GM23338 (cell line): ENCODE measurements around the gene BCAS3.

Experiments
- CREB1 ChIP-seq: fragments of 250-450 bp; sonication (Bioruptor Pico); IDR thresholded peaks from 2 replicates; pipeline ENCODE4 v1.5.0; 2020; ENCODE audit warnings: low read depth, mild to moderate bottlenecking, moderate library complexity
- CTCF ChIP-seq, 2 experiments: fragments of 200-600 bp in 1 of 2; sonication (generic) in 1 of 2; conservative IDR thresholded peaks; 2 replicates each; pipeline versions ENCODE4 v1.5.1 to v1.6.1; 2016 to 2017; ENCODE audit warnings: antibody characterized with exemption in 2 of 2, low read depth in 2 of 2, mild to moderate bottlenecking in 2 of 2, moderate library complexity in 1 of 2
- EZH2 ChIP-seq: fragments of 200-600 bp; sonication (generic); IDR thresholded peaks from one replicate; pipeline ENCODE4 v1.8.0; 2017; ENCODE audit warnings: antibody characterized with exemption, mild to moderate bottlenecking, low read depth; ENCODE audit not compliant: unreplicated experiment
- EZH2phosphoT487 ChIP-seq: fragments of 200-600 bp; sonication (generic); IDR thresholded peaks from one replicate; pipeline ENCODE4 v1.8.1; 2018; ENCODE audit warnings: antibody characterized with exemption; ENCODE audit not compliant: unreplicated experiment
- JUNB ChIP-seq: IDR thresholded peaks from one replicate; pipeline ENCODE4 v1.6.1; 2016; ENCODE audit warnings: antibody characterized with exemption; ENCODE audit not compliant: unreplicated experiment
- POLR2AphosphoS5 ChIP-seq: IDR thresholded peaks from 2 replicates; pipeline ENCODE4 v1.6.1; 2016; ENCODE audit warnings: antibody characterized with exemption, low read depth
- ZNF331 ChIP-seq: fragments of 250-450 bp; sonication (Bioruptor Pico); IDR thresholded peaks from 2 replicates; pipeline ENCODE4 v1.5.0; 2020; ENCODE audit warnings: low read depth, mild to moderate bottlenecking, moderate library complexity
- TF ChIP-seq, protein P1 (sequence below): IDR thresholded peaks from one replicate; pipeline ENCODE4 v1.6.1; 2018; ENCODE audit warnings: antibody characterized with exemption; ENCODE audit not compliant: unreplicated experiment

GRCh38 chr17:61376931-61377838 lies 699.5 kb downstream of the BCAS3 start:
- no peak for TF ChIP-seq CTCF (conservative IDR thresholded peaks at IDR 0.05; ENCODE audit: low read depth in 2 of 2)
- TF ChIP-seq EZH2: no peak
- TF ChIP-seq CREB1: no peak
- TF ChIP-seq, protein P1, sequence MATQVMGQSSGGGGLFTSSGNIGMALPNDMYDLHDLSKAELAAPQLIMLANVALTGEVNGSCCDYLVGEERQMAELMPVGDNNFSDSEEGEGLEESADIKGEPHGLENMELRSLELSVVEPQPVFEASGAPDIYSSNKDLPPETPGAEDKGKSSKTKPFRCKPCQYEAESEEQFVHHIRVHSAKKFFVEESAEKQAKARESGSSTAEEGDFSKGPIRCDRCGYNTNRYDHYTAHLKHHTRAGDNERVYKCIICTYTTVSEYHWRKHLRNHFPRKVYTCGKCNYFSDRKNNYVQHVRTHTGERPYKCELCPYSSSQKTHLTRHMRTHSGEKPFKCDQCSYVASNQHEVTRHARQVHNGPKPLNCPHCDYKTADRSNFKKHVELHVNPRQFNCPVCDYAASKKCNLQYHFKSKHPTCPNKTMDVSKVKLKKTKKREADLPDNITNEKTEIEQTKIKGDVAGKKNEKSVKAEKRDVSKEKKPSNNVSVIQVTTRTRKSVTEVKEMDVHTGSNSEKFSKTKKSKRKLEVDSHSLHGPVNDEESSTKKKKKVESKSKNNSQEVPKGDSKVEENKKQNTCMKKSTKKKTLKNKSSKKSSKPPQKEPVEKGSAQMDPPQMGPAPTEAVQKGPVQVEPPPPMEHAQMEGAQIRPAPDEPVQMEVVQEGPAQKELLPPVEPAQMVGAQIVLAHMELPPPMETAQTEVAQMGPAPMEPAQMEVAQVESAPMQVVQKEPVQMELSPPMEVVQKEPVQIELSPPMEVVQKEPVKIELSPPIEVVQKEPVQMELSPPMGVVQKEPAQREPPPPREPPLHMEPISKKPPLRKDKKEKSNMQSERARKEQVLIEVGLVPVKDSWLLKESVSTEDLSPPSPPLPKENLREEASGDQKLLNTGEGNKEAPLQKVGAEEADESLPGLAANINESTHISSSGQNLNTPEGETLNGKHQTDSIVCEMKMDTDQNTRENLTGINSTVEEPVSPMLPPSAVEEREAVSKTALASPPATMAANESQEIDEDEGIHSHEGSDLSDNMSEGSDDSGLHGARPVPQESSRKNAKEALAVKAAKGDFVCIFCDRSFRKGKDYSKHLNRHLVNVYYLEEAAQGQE: no peak
- no peak for TF ChIP-seq JUNB
- no peak for TF ChIP-seq POLR2AphosphoS5
- TF ChIP-seq EZH2phosphoT487: no peak
- no peak for TF ChIP-seq ZNF331 (CRISPR knock-in tag)
